HepG2 (cell line): Measurements from ENCODE around the gene MTA2. TPM values are rescaled to one million over a fixed set of nuclear protein-coding genes. Genes with fewer than 3 reads are reported as not detected.

Experiments used
- GATA4 ChIP-seq: sonication (generic); IDR thresholded peaks from 2 replicates; pipeline ENCODE4 v1.6.1; 2016; ENCODE audit warnings: antibody characterized with exemption, low read depth, borderline replicate concordance
- ISX ChIP-seq: sonication (generic); formaldehyde crosslinking; conservative IDR thresholded peaks from 2 replicates; pipeline ENCODE4 v1.5.0; 2020; ENCODE audit warnings: missing genetic modification reagents
- PLRG1 ChIP-seq: fragments of 450-650 bp; conservative IDR thresholded peaks from 2 replicates; pipeline ENCODE4 v1.6.1; 2016
- SOX6 ChIP-seq, 2 experiments: fragments of 450-650 bp in 1 of 2; sonication (generic) in 1 of 2; formaldehyde crosslinking in 1 of 2; IDR thresholded peaks; 2 replicates each; pipeline versions ENCODE4 v1.4.0 to v1.6.1; 2017 to 2020; ENCODE audit warnings: antibody characterized with exemption in 1 of 2, mild to moderate bottlenecking in 1 of 2, missing genetic modification reagents in 1 of 2
- ZFX ChIP-seq: sonication (generic); formaldehyde crosslinking; IDR thresholded peaks from 2 replicates; pipeline ENCODE4 v1.4.0; 2020; ENCODE audit warnings: mild to moderate bottlenecking, low read depth, missing genetic modification reagents, moderate library complexity
- ZNF709 ChIP-seq: sonication (generic); formaldehyde crosslinking; IDR thresholded peaks from 2 replicates; pipeline ENCODE4 v1.5.0; 2020; ENCODE audit warnings: mild to moderate bottlenecking, missing genetic modification reagents
- ZNF782 ChIP-seq: sonication (generic); formaldehyde crosslinking; IDR thresholded peaks from 2 replicates; pipeline ENCODE4 v1.4.0; 2020; ENCODE audit warnings: missing genetic modification reagents, mild to moderate bottlenecking, borderline replicate concordance
- ZNF879 ChIP-seq: sonication (generic); formaldehyde crosslinking; IDR thresholded peaks from 2 replicates; pipeline ENCODE4 v1.8.1; 2023; ENCODE audit warnings: missing genetic modification reagents
- polyA plus RNA-seq, 8 experiments: library from polyadenylated mRNA; depleted of rRNA in 3 of 8; stranded (reverse) in 7 of 8; unstranded in 1 of 8; fragments of >200 nt; fragmentation: Illumina TruSeq in 4 of 8; extraction: Trizol in 4 of 8; gene quantifications; 2 replicates each; pipeline versions ENCODE4 v1.2.1 to v1.2.3, GENCODE V29; 2011 to 2016; ENCODE audit warnings: low read depth in 4 of 8, missing spikeins in 1 of 8, mixed read lengths in 1 of 8; ENCODE audit not compliant: insufficient read depth in 1 of 8
- total RNA-seq, 5 experiments: library from RNA; depleted of rRNA; stranded (reverse); fragments of >200 nt; fragmentation: Illumina TruSeq; extraction: Trizol; gene quantifications; 2 replicates each; pipeline ENCODE4 v1.2.3, GENCODE V29; 2016; ENCODE audit warnings: low read depth in 1 of 5
- TF ChIP-seq, protein P1 (sequence below): sonication (generic); formaldehyde crosslinking; IDR thresholded peaks from 2 replicates; pipeline ENCODE4 v1.4.0; 2020; ENCODE audit warnings: missing genetic modification reagents, borderline replicate concordance
- TF ChIP-seq, protein P2 (sequence below): sonication (generic); formaldehyde crosslinking; IDR thresholded peaks from 2 replicates; pipeline ENCODE4 v1.9.0; 2021; ENCODE audit warnings: missing genetic modification reagents, borderline replicate concordance
- TF ChIP-seq, protein P3 (sequence below): sonication (generic); formaldehyde crosslinking; IDR thresholded peaks from 2 replicates; pipeline ENCODE4 v1.4.0; 2020; ENCODE audit warnings: missing genetic modification reagents, mild to moderate bottlenecking, borderline replicate concordance
- TF ChIP-seq, protein P4 (sequence below): sonication (generic); formaldehyde crosslinking; conservative IDR thresholded peaks from 2 replicates; pipeline ENCODE4 v1.8.0; 2022; ENCODE audit warnings: missing genetic modification reagents
- TF ChIP-seq, protein P5 (sequence below): sonication (generic); formaldehyde crosslinking; IDR thresholded peaks from 2 replicates; pipeline ENCODE4 v1.4.0; 2020; ENCODE audit warnings: missing genetic modification reagents

Gene MTA2
- total and polyA plus RNA-seq, 2 of the 13 experiments (the other 11 are each of a cell fraction or from before 2014, with no cell fraction given) = 14.0 to 70.0 TPM

DNA sequence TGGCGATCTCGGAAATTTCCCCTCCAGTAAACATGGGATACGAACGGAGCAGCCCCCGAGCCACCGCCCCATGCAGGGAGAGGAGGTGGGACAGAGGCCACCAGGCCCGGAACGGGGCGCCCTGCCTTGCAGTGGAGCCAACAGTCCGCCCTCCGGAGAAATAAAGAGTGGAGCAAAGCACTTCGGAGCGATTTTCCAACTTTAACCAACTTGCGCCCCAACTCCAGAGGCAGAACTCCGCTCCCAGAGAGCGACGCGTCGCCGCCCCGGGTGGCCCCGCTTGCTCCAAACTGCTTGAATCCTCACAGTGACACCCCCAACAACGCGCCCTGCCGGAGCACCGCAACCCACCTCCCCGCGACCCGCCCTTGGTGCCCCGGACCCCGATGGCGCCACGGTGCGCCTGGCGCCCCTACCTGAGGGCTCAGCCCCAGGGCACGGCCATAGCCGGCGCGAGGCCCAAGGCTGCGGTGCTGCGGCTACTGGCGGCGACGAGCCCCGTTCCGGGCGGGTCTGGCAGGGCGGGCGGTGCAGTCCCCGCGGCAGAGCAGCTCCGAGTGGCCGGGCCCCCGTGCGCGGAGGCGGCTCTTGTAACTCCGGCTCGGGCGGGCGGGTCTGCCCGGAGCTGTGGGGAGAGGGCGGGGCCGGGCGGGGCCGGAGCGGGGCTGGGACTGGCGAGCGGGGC lies 55.3 kb downstream of the MTA2 start, which contains the start of gene AHNAK (continued):
- TF ChIP-seq, protein P1, sequence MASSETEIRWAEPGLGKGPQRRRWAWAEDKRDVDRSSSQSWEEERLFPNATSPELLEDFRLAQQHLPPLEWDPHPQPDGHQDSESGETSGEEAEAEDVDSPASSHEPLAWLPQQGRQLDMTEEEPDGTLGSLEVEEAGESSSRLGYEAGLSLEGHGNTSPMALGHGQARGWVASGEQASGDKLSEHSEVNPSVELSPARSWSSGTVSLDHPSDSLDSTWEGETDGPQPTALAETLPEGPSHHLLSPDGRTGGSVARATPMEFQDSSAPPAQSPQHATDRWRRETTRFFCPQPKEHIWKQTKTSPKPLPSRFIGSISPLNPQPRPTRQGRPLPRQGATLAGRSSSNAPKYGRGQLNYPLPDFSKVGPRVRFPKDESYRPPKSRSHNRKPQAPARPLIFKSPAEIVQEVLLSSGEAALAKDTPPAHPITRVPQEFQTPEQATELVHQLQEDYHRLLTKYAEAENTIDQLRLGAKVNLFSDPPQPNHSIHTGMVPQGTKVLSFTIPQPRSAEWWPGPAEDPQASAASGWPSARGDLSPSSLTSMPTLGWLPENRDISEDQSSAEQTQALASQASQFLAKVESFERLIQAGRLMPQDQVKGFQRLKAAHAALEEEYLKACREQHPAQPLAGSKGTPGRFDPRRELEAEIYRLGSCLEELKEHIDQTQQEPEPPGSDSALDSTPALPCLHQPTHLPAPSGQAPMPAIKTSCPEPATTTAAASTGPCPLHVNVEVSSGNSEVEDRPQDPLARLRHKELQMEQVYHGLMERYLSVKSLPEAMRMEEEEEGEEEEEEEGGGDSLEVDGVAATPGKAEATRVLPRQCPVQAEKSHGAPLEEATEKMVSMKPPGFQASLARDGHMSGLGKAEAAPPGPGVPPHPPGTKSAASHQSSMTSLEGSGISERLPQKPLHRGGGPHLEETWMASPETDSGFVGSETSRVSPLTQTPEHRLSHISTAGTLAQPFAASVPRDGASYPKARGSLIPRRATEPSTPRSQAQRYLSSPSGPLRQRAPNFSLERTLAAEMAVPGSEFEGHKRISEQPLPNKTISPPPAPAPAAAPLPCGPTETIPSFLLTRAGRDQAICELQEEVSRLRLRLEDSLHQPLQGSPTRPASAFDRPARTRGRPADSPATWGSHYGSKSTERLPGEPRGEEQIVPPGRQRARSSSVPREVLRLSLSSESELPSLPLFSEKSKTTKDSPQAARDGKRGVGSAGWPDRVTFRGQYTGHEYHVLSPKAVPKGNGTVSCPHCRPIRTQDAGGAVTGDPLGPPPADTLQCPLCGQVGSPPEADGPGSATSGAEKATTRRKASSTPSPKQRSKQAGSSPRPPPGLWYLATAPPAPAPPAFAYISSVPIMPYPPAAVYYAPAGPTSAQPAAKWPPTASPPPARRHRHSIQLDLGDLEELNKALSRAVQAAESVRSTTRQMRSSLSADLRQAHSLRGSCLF (CRISPR knock-in tag) = no peak
- no peak for TF ChIP-seq PLRG1
- TF ChIP-seq, protein P2, sequence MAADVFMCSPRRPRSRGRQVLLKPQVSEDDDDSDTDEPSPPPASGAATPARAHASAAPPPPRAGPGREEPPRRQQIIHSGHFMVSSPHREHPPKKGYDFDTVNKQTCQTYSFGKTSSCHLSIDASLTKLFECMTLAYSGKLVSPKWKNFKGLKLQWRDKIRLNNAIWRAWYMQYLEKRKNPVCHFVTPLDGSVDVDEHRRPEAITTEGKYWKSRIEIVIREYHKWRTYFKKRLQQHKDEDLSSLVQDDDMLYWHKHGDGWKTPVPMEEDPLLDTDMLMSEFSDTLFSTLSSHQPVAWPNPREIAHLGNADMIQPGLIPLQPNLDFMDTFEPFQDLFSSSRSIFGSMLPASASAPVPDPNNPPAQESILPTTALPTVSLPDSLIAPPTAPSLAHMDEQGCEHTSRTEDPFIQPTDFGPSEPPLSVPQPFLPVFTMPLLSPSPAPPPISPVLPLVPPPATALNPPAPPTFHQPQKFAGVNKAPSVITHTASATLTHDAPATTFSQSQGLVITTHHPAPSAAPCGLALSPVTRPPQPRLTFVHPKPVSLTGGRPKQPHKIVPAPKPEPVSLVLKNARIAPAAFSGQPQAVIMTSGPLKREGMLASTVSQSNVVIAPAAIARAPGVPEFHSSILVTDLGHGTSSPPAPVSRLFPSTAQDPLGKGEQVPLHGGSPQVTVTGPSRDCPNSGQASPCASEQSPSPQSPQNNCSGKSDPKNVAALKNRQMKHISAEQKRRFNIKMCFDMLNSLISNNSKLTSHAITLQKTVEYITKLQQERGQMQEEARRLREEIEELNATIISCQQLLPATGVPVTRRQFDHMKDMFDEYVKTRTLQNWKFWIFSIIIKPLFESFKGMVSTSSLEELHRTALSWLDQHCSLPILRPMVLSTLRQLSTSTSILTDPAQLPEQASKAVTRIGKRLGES (CRISPR knock-in tag) = no peak
- TF ChIP-seq, protein P3, sequence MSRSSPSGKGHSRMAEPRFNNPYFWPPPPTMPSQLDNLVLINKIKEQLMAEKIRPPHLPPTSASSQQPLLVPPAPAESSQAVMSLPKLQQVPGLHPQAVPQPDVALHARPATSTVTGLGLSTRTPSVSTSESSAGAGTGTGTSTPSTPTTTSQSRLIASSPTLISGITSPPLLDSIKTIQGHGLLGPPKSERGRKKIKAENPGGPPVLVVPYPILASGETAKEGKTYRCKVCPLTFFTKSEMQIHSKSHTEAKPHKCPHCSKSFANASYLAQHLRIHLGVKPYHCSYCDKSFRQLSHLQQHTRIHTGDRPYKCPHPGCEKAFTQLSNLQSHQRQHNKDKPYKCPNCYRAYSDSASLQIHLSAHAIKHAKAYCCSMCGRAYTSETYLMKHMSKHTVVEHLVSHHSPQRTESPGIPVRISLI (CRISPR knock-in tag) = no peak
- TF ChIP-seq, protein P4, sequence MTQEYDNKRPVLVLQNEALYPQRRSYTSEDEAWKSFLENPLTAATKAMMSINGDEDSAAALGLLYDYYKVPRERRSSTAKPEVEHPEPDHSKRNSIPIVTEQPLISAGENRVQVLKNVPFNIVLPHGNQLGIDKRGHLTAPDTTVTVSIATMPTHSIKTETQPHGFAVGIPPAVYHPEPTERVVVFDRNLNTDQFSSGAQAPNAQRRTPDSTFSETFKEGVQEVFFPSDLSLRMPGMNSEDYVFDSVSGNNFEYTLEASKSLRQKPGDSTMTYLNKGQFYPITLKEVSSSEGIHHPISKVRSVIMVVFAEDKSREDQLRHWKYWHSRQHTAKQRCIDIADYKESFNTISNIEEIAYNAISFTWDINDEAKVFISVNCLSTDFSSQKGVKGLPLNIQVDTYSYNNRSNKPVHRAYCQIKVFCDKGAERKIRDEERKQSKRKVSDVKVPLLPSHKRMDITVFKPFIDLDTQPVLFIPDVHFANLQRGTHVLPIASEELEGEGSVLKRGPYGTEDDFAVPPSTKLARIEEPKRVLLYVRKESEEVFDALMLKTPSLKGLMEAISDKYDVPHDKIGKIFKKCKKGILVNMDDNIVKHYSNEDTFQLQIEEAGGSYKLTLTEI (CRISPR knock-in tag) = no peak
- no peak for TF ChIP-seq ZNF709
- no peak for TF ChIP-seq ZNF879 (CRISPR knock-in tag)
- TF ChIP-seq, protein P5, sequence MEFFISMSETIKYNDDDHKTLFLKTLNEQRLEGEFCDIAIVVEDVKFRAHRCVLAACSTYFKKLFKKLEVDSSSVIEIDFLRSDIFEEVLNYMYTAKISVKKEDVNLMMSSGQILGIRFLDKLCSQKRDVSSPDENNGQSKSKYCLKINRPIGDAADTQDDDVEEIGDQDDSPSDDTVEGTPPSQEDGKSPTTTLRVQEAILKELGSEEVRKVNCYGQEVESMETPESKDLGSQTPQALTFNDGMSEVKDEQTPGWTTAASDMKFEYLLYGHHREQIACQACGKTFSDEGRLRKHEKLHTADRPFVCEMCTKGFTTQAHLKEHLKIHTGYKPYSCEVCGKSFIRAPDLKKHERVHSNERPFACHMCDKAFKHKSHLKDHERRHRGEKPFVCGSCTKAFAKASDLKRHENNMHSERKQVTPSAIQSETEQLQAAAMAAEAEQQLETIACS = no peak
- TF ChIP-seq ZFX (CRISPR knock-in tag) = peak; percentile 4
- TF ChIP-seq GATA4 = no peak
- no peak for TF ChIP-seq ZNF782 (CRISPR knock-in tag)
- no peak for TF ChIP-seq ISX
- TF ChIP-seq SOX6 (IDR thresholded peaks at IDR 0.05) = no peak
- no peak for TF ChIP-seq SOX6 (CRISPR knock-in tag; IDR thresholded peaks at IDR 0.05)
